NCI-H524 treated with DMSO at 0.1 percent for 48 hours (cell line): ENCODE measurements around the gene PACS1.
A peak's percentile ranks its signal among the peaks of the same experiment; 100 is the strongest.
"Not testable (repeated sequence)": the region's sequence is repeated elsewhere in the genome, so short reads cannot be mapped to it uniquely, and the experiment has no call there.

ENCODE experiments used
- DNase-seq: peaks from one replicate; lab custom pipeline; 2025; lab: John Stamatoyannopoulos, UW

Gene PACS1

DNA sequence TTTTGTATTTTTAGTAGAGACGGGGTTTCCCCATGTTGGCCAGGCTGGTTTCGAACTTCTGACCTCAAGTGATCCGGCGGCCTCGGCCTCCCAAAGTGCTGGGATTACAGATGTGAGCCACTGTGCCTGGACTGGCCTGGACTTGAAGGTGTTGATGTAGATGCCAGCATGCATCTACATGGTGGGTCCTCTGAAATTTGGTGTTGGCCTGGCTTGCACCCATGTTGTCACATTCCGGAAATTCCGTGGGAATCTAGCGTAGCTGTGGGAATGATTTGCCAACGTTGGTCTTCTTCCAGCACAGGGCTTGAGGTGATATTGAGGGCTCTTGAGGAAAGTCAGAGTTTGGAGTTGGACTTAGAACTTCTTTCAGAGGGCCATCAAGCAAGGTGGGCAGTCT is 6.5 kb downstream of the PACS1 start:
- no peak for DNase-seq

DNA sequence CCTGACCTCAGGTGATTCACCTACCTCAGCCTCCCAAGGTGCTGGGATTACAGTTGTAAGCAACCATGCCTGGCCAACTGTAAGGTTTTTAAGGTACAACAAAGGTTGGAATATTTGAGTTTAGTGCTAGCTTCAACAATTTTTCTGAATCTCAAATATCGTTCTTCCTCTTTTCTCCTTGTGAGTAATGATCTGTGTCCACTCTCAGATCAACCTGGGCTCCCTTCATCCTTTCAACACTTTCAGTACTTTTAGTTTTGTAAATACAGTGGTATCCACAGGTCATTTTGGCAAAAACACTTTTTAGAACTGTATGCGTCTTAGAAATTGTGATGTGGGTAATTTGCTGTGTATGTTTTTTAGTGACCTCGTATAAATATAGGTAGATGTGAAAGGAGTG is 7.9 kb downstream of the PACS1 start:
- DNase-seq = no peak

- DNase-seq = not testable (repeated sequence)
Observed at GRCh38 chr11:66078949-66079348, 8.9 kb downstream of the PACS1 start.

- DNase-seq = no peak
Observed at GRCh38 chr11:66080055-66080817, 10.2 kb downstream of the PACS1 start.

DNA sequence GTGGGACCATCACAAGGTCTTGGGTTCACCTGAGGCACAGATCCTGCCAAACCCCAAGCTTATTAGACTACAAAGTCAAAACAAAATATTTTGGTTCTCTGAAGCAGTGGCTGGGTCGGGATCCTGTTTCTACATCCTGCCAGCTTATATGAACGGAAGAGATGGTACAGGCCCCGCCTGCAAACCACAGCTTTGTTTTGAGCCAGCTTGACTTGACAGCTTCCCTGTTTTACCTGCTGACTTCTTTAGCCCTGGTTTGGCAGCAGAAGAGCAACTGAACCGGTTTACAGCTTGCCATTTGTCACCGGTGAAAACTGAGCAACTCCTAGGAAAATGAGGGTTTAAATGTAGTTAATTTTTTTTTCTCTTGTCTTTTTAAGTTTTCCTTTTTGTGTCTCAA is 11.4 kb downstream of the PACS1 start:
- DNase-seq = no peak

- peak; percentile 47 for DNase-seq
Observed at GRCh38 chr11:66082946-66083698, 13.1 kb downstream of the PACS1 start.

GRCh38 chr11:66083767-66084166 is 13.7 kb downstream of the PACS1 start:
- no peak for DNase-seq

GRCh38 chr11:66084821-66085475 is 14.9 kb downstream of the PACS1 start:
- no peak for DNase-seq

DNA sequence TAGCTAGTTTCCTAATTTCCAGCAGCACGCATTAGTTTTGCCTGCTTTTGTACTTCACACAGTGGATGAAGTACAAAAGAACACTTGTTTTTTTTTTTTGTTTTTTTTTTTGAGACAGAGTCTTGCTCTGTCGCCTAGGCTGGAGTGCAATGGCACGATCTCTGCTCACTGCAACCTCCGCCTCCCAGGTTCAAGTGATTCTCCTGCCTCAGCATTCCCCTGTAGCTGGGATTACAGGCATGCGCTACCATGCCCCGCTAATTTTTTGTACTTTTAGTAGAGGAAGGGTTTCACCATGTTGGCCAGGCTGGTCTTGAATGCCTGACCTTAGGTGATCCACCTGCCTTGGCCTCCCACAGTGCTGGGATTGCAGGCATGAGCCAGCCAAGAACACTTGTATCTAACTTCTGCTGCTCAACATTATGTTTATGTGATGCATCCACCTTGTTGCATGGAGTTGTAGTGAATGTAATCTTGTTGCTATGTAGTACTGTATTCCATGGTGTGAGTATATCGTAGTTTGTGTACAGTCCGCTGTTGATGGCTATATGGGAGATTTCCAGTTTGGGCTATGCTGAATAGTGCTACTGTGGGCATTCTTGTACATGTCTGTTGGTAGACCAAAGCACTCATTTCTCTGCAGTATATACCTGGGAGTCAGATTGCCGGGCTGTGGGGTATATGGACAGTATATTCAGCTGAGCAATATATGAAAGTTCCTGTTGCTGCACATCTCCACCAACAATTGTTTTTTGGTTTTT is 17.3 kb downstream of the PACS1 start:
- DNase-seq = no peak

DNA sequence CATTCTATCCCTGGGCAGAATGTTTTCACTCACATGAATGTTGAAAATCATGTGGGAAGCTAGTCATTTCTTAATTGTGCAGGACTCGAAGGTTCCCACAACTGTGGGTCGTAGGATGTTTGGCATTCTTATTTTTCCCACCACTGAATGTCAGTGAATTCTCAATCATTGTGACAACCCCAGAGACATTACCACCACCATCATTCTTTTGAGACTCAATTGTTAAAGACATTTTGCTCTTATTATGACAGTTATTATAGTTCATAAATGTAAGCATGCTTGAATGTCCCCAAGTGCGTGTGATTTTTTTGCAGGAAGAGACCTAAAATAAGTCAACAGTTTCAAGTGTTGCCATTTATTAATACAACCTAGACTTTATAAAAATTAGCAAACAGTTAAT is 19.0 kb downstream of the PACS1 start:
- no peak for DNase-seq

GRCh38 chr11:66090288-66090687 is 20.2 kb downstream of the PACS1 start:
- no peak for DNase-seq

GRCh38 chr11:66092125-66092524 is 22.1 kb downstream of the PACS1 start:
- DNase-seq = not testable (repeated sequence)

DNA sequence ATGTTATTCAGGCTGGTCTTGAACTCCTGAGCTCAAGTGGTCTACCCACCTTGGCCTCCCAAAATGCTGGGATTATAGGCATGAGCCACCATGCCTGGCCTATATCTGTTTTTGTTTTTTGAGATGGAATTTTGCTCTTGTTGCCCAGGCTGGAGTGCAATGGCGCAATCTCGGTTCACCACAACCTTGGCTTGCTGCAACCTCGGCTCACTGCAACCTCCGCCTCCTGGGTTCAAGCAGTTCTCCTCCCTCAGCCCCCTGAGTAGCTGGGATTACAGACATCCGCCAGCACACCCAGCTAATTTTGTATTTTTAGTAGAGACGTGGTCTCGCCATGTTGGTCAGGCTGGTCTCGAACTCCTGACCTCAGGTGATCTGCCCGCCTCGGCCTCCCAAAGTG is 29.7 kb downstream of the PACS1 start:
- DNase-seq = not testable (repeated sequence)

GRCh38 chr11:66100272-66101065 is 30.4 kb downstream of the PACS1 start:
- no peak for DNase-seq

- no peak for DNase-seq
Observed at GRCh38 chr11:66101066-66101464, 31.0 kb downstream of the PACS1 start.

DNA sequence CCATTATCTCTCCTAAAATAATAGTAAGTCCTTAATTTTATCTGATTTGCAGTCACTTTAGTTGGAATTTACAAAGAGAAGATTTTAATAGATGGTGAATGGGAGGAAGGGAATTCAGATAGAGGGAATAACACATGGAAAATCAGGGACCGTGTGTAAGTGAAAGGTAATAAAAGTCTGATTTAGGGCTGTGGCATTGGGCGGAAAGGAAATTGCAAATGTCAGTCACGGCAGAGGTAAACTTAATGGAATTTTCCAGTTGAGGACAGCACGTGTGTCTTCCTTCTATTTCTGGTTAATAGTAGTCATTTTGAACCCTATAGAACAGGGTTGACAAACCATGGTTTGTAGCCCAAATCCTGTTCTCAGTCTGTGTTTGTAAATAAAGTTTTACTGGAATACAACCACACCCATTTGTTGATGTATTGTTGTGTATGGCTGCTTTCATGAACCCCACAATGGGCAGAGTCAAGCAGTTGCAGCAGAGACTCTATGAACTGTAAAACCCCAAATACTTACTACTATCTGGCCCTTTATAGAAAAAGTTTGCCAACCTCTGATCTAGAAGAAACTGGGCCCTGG is 34.1 kb downstream of the PACS1 start:
- DNase-seq = no peak

- no peak for DNase-seq
Observed at GRCh38 chr11:66106786-66107599, 36.9 kb downstream of the PACS1 start.

GRCh38 chr11:66107600-66108510 is 37.8 kb downstream of the PACS1 start:
- no peak for DNase-seq

- DNase-seq = no peak
Observed at GRCh38 chr11:66109294-66109693, 39.2 kb downstream of the PACS1 start.
